ENCODE results near the gene FOXJ2. TPM values are rescaled to one million over a fixed set of nuclear protein-coding genes. Genes with fewer than 3 reads are reported as not detected.
A peak's percentile ranks its signal among the peaks of the same experiment; 100 is the strongest.
"Not testable (repeated sequence)": the region's sequence is repeated elsewhere in the genome, so short reads cannot be mapped to it uniquely, and the experiment has no call there.

FOXJ2 gene
- total RNA-seq, 1 donor = 8.2 TPM

DNA sequence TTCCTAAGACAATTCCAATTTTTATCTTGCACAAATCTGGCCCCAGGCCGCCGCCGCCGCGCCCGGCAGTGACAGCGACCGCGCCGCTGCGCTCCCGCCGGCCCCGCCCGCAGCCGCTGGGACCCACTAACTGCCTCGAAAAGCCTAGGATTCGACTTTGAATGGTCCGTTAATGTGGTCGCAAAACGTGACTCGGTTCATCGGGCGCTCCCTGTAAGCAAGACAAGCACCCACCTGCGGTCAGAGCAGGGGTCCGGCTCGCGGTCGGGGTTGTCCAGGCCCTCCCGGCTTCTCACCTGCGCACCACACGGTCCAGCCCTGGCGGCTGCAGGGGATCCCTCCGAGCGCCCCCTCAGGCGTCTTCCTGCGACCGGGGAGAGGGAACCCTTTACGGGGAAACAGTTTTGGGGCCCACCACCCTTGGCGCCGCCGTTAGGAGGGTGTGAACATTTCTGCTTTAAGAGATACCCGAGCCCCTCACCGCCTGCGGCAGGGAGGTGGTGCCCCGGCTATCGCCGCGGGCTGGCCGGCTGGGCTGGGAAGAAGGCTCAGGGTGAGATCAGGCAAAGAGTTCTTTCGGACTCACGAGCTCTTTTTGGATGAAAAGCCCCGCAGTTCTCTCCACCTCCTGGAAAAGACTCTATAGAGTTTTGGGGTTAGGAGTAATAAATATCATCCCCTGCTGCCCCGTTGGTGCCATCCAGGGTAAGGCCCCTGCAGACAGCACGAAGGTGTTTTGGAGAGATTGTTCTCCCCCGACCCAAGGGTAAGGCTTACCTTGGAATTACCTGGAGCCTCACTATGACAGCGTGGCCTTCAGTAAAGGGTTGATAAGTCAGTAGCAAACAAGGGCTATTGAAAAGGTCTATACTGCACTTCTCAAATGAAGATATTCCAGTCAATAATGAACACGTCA, 13.6 kb upstream of the FOXJ2 start:
- peak overlapping the region; percentile 40 for H3K4me3 ChIP-seq (ENCODE audit: low read depth, low read length)
- peak; percentile 32 for DNase-seq (ENCODE audit: low read depth)
- TF ChIP-seq, protein P1, sequence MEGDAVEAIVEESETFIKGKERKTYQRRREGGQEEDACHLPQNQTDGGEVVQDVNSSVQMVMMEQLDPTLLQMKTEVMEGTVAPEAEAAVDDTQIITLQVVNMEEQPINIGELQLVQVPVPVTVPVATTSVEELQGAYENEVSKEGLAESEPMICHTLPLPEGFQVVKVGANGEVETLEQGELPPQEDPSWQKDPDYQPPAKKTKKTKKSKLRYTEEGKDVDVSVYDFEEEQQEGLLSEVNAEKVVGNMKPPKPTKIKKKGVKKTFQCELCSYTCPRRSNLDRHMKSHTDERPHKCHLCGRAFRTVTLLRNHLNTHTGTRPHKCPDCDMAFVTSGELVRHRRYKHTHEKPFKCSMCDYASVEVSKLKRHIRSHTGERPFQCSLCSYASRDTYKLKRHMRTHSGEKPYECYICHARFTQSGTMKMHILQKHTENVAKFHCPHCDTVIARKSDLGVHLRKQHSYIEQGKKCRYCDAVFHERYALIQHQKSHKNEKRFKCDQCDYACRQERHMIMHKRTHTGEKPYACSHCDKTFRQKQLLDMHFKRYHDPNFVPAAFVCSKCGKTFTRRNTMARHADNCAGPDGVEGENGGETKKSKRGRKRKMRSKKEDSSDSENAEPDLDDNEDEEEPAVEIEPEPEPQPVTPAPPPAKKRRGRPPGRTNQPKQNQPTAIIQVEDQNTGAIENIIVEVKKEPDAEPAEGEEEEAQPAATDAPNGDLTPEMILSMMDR (IDR thresholded peaks at IDR 0.05; ENCODE audit: insufficient read depth, low read depth, low read length) = no peak

DNA sequence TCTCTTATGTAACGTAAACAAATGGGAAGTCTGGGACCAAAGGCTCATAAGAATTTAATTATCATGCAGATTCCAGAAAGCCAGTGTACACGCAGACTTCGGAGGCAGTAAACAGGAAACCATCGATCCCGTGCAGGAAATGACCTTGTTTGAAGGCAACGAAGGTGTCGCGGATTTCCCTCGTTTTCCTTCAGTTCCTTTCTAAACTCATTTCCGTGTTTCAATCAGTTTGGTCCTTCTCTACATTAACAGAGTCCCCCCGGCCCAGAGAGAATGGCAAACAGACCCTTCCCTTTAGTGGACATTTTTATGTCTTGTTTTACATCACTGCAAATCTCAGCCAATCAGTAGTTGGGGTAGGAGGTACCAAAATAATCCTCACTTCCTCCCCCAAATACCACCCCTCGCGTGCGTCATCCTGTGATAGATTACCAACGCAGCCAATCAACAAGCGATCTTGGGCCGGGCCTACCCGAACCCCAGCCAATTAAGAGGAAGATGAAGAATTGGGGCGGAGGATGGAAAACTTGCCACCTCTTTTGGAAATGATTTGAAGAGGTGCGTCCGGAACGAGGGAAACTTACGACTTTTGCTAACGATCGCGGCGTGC, 6.1 kb upstream of the FOXJ2 start:
- peak; percentile 100 for DNase-seq (ENCODE audit: low read depth)
- TF ChIP-seq, protein P1 (IDR thresholded peaks at IDR 0.05; ENCODE audit: insufficient read depth, low read depth, low read length) = no peak
- peak overlapping the region; percentile 93 for H3K4me3 ChIP-seq (ENCODE audit: low read depth, low read length)

DNA sequence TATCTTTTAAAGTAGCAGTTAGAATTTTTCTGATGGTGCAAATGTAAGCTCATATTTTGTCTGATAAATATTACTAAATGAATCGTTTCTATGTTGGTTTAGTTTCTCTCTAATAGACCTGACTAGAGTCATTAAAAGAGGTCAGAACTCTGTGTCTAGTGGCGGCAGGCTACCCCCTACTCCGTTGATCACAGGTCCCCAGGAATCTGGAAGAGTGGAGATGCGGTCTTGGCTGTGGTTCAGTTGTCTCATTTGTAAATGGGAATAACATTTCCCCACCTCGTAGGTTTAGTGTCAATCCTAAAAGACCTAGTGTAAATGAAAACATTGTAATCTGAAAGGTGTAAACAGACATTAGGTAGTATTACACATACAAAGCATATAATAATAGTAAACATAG, 4.7 kb upstream of the FOXJ2 start:
- no peak for DNase-seq (ENCODE audit: low read depth)
- no peak overlapping the region for H3K4me3 ChIP-seq (ENCODE audit: low read depth, low read length)
- TF ChIP-seq, protein P1 (IDR thresholded peaks at IDR 0.05; ENCODE audit: insufficient read depth, low read depth, low read length) = no peak

DNA sequence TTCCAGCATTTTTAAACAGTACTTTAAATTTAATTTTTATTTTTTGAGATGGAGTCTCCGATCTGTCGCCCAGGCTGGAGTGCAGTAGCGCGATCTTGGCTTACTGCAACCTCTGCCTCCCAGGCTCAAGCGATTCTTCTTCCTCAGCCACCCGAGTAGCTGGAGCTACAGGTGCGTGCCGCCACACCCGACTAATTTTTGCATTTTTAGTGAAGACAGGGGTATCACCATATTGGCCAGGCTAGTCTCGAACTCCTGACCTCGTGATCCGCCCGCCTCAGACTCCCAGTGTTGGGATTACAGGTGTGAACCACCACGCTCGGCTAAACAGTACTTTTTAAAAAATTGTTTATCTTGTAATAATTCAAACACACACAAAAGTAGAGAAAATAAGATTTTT, 4.2 kb upstream of the FOXJ2 start:
- DNase-seq (ENCODE audit: low read depth) = no peak
- TF ChIP-seq, protein P1 (IDR thresholded peaks at IDR 0.05; ENCODE audit: insufficient read depth, low read depth, low read length) = no peak
- no peak overlapping the region for H3K4me3 ChIP-seq (ENCODE audit: low read depth, low read length)

DNA sequence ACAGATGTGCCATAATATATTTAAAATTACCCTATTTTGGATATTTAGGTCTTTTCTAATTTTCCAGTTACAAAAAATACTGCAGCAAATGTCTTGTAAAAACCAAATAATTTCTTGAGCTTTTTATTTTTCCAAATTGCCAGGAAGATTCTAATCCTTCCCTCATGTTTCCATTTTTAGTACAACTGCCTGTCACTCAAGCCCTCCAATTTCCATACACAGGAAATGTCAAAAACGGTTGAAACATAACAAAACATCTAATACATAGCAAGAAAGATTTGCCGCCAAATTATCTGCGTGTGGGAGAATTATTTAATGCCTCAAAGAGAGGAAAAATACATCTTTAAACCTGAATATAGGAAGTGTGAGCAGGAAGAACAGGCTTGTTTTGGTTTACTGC, 2.3 kb upstream of the FOXJ2 start:
- TF ChIP-seq, protein P1 (IDR thresholded peaks at IDR 0.05; ENCODE audit: insufficient read depth, low read depth, low read length) = no peak
- no peak overlapping the region for H3K4me3 ChIP-seq (ENCODE audit: low read depth, low read length)
- DNase-seq (ENCODE audit: low read depth) = no peak

DNA sequence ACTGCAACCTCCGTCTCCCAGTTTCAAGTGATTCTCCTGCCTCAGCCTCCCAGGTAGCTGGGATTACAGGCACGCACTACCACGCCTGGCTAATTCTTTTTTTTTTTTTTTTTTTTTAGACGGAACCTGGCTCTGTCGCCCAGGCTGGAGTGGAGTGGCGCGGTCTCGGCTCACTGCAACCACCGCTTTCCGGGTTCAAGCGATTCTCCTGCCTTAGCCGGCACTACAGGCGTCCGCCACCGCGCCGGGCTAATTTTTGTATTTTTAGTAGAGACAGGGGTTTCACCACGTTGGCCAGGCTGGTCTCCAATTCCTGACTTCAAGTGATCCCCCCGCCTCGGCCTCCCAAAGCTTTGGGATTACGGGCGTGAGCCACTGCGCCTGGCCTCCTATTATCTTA, 1.5 kb upstream of the FOXJ2 start:
- not testable (repeated sequence) for DNase-seq (ENCODE audit: low read depth); H3K4me3 ChIP-seq (ENCODE audit: low read depth, low read length)

DNA sequence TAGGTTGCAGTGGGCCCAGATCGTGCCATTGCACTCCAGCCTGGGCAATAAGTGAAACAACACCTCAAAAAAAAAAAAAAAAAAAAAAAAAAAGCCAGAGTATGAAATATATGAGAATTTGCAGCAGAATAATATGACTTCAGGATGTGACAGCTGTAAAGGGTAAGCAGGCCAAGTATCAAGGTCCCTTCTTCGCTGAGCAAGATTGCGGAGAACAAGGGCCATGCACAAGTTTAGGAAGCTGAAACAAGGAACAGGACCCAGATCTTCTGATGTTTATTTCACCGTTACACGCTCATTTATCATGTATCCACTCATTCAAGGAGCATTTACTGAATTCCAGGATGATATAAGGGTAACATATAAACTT, 659 bp upstream of the FOXJ2 start:
- TF ChIP-seq, protein P1 (IDR thresholded peaks at IDR 0.05; ENCODE audit: insufficient read depth, low read depth, low read length) = no peak
- DNase-seq (ENCODE audit: low read depth) = peak; percentile 21

More for the DNA sequence above, 659 bp upstream of the FOXJ2 start:
- peak overlapping the region; percentile 66 for H3K4me3 ChIP-seq (ENCODE audit: low read depth, low read length)
